Measurements from ENCODE around the gene ATP2A3. TPM values are rescaled to one million over a fixed set of nuclear protein-coding genes. Genes with fewer than 3 reads are reported as not detected.

ATP2A3 gene
- 0.04 TPM in 1 of 2 replicates, not detected in the other for total RNA-seq (2014; rRNA removed; shearing (Covaris generic))

DNA sequence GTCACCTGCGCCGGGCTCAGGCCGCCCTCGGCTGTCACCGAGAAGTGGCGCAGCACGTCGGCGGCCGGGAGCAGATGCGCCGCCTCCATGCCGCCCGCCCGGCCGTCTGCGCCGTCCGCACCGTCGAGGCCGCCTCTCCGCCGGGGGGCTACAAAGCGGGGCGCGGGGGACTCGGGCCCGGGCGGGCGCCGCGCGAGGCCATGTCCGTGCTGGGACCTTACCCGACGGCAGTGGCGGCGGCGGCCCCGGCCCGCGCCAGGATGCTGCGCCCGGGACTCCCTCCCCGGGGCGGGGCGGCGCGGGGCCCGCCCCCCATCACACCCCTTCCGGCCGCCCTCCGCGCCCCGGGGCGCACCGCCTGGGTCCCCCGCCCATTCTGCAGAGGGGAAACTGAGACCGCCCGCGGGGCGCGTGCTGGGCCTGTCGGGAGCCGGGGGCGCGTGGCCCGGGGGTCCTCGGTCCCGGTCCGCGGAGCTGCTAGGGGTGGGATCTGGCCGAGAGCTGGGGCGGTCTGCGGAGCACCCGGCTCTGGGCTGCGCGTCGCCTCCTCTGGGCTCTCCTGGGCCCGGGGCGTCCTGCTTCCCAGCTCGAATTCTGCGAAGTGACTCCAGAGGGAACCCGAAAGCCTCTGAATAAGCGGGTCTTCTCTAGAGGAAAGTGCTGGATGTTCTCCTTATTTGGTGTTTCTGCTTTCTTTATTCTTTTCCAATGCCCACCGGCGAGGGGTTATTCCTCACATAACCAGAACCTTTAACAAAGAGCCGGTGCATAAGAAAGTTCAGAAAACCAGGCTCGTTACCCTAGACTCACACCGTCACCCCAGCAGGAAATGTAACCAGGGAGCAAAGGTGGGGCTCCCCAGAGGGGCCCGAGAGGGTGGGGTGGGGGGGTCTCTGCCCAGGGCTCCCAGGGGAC lies at the start of gene ATP2A3:
Gene ATP2A3, minus strand, starts transcription at position 235 of the 915 bp plus-strand sequence. Its CDS starts 146 bp downstream, at position 89.
- DNase-seq (ENCODE audit: low spot score) = no peak

DNA sequence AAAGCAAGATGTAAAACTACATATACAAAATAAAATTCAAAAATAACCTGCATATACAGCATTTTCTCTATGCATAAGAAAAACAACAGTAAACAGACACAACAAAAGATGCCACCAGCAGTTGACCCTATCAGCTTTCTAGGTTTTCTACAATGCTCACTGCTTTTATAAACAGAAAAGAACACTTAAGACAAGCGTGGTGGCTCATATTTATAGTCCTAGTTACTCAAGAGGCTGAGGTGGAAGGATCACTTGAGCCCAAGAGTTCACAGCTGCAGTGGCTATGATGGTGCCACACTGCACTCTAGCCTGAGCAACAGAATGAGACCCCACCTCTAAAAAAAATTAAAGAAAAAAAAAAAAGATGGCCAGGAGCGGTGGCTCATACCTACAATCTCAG lies 46.5 kb upstream of the ATP2A3 start:
- DNase-seq (ENCODE audit: low spot score) = no peak

DNA sequence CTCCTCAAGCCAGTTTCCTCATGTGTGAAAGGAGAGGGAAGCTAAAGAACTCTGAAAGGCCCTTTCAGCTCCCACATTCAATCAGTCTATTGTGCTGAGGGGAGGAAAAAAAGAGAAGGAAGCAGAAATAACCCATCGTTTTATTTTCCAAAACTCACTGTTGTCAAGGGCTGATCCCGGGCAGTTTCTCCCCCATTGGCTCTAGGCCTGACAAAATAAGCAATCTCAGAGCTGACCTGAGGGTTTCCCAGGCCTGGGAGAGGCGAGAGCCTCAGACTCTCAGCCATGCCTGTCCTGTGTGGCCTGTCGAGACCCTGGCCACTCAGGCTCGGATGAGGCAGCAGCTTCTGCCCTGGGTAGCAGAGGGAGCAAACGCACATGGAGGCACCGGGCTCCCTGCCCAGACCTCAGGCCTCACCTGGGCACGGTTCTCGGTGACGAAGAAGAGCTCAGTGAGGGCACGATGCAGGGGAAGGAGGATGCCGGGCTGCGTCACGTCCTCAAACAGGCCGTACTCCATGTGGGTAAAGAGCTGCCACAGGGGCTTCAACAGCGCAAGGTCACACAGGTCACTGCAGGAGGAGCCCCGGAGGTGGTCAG lies 45.0 kb upstream of the ATP2A3 start:
- DNase-seq (ENCODE audit: low spot score) = no peak

GRCh38 chr17:4008441-4009185 lies 44.4 kb upstream of the ATP2A3 start:
- no peak for DNase-seq (ENCODE audit: low spot score)

GRCh38 chr17:4008082-4008435 lies 43.8 kb upstream of the ATP2A3 start:
- DNase-seq (ENCODE audit: low spot score) = no peak

- DNase-seq (ENCODE audit: low spot score) = no peak
Measured at GRCh38 chr17:4007346-4008081, 43.3 kb upstream of the ATP2A3 start.

DNA sequence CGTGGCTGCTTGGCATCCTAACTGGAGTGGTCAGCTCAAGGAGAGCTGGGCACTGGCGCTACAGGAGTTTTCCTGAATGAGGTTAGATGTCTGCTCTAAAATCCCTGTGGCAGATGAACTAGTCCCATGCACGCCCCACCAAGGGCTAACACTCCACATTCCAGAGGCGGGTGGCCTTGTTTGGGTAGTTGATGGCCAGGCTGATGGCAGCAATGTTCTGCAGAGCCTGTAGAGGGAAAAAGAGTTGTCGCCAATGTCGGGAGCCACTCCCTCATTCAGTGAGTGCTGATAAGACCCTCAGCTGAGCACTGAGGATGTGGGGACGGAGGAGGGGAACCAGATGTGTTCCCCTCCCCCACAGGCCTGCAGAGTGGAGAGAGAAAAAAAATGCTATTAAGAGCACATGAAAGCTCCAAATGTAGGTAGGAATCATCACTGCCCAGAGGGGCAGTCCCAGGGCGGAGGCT lies 42.5 kb upstream of the ATP2A3 start:
- no peak for DNase-seq (ENCODE audit: low spot score)

DNA sequence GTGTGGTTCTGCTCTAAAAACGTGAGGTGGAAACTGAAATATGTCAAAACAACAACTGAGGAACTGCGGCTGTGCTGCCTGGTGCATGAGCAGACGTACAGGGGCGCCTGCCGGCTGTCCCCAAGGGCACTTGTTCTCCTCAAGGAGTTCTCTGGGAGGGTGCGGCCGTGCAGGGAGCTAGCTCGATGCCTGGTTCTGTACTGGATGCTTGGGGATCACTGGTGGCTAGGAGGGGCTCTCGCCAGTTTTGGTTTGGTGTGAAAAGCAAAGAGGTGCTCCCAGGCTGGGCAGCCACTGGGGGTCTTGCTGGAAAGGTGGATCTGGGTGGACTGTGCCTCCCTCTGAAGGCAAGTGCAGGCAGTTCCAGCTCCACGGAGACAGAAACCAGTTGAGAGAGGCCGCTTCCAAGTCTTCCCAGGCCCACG lies 41.9 kb upstream of the ATP2A3 start:
- no peak for DNase-seq (ENCODE audit: low spot score)

DNA sequence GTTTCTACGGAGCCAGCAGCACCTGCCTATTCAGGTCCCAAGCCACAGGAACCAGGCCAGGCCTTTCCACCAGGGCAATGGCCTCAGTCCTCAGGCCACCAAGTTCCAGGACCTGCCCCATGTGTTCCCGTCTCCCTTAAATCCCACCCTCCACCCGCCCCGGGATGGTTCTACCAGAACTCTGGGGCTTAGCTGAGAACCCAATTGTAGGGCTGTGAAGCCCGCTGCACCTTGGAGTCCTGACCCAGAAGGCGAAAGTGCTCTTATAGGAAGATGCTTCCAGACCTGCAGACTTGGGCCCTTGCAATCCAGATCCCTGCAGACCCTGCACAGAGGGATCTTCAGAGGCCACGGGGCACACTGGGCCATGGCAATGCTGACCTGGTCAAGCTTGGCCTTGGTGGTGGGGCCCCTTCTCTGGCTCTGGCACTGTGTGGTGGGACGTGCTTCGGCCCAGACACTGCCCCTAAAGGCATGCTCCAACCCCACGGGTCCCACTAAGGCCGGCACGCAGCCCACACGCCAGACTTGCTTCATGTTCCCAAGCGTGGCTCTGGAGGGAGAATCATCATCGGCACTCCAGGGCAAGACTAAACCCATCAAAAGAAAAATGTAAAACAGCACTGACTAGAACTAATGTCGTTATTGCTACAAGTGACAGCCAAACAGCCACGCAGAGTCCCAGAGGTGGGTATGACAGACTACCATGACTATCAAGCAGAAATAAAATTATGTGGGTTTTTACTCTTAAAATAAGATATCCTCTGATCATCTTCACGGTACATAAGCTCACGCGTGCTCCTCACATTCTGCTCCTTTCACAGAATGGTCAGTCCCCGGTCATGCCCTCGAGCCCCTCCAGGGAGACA lies 41.3 kb upstream of the ATP2A3 start:
- DNase-seq (ENCODE audit: low spot score) = no peak

- DNase-seq (ENCODE audit: low spot score) = no peak
Measured at GRCh38 chr17:4004517-4005295, 40.5 kb upstream of the ATP2A3 start.

DNA sequence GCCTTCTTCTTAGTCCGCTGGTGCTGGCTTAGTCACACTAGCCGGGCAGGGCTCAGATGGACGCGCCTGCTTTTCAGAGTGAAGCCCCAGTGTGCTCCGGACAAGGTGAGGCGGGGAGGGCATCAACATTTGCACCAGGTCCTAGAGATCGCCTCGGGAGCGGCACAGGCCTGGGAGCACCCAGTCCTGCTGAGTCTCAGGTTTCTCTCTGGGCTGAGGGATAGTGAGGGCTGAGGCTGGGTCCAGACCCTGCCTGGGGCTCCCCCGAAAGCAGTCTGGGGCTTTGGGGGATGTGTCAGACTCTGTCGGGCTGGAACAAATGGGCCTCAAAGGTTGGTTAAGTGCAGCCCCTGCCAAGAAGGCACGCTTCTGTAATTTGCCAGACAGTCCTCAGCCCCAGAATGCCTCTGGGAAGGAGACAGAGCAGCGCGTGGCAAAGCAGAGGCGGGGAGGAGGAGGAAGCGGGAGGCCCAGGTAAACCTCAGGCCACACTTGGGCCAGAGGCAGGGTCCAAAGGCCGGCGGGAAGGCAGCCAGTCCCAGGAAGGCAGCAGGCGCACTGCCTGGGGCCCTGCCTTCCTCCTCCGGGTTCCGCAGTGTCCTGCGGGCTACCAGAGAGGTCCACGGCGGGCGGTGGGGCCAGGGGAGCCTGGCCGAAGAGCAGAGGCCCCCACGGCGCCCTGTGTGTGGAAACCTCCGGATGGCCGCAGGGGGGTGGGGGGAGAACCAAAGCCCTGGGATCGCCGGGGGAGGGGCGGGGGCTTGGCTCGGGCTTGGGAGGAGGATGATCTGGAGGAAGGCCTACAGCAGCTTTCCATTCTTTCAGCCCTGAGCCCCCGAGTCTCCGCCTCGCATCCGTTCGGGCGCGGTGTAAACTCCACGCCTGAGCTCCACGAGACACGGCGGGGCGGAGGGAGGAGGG lies 39.5 kb upstream of the ATP2A3 start:
- no peak for DNase-seq (ENCODE audit: low spot score)

GRCh38 chr17:4003131-4003500 lies 38.9 kb upstream of the ATP2A3 start:
- no peak for DNase-seq (ENCODE audit: low spot score)

- DNase-seq (ENCODE audit: low spot score) = no peak
Measured at GRCh38 chr17:4001048-4001590, 36.9 kb upstream of the ATP2A3 start.

DNA sequence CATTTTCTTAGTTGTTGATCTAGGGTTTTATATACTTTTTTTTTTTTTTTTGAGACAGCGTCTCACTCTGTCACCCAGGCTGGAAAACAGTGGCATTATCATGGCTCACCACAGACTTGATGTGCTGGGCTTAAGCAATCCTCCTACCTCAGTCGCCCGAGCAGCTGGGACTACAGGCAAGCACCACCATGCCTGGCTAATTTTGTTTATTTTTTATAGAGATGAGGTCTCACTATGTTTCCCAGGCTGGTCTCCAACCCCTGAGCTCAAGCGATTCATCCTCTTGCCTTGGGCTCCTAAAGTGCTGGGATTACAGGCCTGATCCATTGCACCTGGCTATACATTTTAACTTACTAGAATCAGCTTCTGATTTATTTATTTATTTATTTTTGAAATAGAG lies 34.2 kb upstream of the ATP2A3 start:
- DNase-seq (ENCODE audit: low spot score) = no peak

DNA sequence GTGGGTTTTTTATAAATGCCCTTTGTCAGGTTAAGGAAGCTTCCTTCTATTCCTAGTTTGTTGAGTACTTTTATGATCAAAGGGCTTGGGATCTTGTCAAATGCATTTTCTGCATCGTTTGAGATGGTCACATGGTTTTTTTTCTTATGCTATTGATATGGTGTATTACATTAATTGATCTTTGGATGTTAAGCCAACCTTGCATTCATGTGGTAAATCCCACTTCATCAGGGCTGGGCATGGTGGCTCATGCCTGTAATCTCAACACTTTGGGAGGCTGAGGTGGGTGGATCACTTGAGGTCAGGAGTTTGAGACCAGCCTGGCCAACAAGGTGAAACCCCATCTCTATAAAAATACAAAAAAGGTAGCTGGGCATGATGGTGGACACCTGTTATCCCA lies 30.8 kb upstream of the ATP2A3 start:
- no peak for DNase-seq (ENCODE audit: low spot score)

DNA sequence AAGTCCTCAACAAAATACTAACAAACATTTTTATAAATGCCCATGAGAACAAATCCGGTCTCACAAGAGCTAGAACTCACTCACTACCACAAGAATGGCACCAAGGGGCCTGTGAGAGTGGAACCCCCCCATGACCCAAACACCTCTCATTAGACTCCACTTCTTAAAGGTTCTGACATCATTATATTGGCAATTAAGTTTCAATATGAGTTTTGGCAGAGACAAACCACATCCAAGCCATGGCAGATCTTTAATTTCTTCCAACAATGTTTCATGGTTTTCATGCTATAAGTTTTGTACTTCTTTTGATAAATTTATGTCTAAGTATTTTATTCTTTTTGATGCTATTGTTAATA lies 30.0 kb upstream of the ATP2A3 start:
- DNase-seq (ENCODE audit: low spot score) = no peak

DNA sequence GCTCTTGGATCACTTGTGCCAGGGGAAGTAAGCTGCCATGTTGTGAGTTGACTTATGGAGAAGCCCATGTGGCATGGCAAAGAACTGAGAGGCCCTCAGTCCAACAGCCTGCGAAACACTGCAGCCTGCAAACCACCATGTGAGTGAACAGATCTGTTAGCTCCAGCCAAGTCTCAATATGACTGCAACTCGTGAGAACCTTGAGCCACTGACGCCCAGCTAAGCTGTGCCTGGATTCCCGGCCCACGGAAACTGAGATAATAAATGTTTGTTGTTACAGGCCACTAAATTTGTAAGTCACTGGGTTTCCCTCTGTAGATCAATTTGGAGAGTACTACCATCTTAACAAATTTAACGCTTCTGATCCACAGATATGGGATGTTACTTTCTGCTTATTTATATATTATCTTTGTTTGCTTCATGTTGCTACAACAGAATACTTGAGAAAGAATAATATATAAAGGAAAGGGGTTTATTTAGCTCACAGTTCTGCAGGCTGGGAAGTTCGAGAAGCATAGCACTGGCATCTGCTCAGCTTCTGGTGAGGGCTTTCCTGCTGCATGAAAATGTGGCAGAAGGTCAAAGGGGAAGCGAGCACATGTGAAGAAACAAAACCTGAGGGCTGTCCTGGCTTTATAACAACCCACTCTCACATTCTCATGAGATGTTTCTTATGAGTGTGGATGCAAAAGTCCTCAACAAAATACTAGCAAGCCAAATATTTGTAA lies 29.4 kb upstream of the ATP2A3 start:
- DNase-seq (ENCODE audit: low spot score) = no peak

DNA sequence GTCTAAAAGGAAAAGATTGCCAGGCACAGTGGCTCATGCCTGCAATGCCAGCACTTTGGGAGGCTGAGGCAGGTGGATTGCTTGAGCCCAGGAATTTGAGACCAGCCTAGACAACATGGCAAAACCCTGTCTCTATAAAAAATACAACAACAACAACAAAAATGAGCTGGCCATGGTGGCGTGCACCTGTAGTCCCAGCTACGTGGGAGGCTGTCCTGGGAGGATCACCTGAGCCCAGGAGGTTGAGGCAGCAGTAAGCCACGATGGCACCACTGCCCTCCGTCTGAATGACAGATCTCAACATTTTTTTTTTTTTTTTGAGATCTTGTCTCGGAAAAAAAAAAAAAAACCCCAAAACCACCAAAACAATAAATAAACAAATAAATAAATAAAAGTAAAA lies 28.1 kb upstream of the ATP2A3 start:
- no peak for DNase-seq (ENCODE audit: low spot score)

All from H4 (cell line).